ENCODE results near the gene SMIM5.

- no peak for TF ChIP-seq EZH2 (IDR thresholded peaks at IDR 0.05; ENCODE audit: insufficient read depth, poor library complexity, severe bottlenecking)
- TF ChIP-seq EZH2phosphoT487 (IDR thresholded peaks at IDR 0.05; ENCODE audit: insufficient read depth, low read depth) = no peak
Measured at GRCh38 chr17:75624021-75624420, 9.2 kb upstream of the SMIM5 start.

All from GM23248 (cell line).